Activated CD4-positive, alpha-beta T cell treated with anti-CD3 and anti-CD28 coated beads, Interleukin-2, amount 10 ng/mL, durations not matched to agents 24 days and 14 days (primary cell): ENCODE data around the gene RAI14. TPM values are rescaled to one million over a fixed set of nuclear protein-coding genes. Genes with fewer than 3 reads are reported as not detected.

Experiments
- DNase-seq: peaks from one replicate; pipeline ENCODE4 v3.0.0; 2022
- H3K27ac Mint-ChIP-seq: one replicate; pipeline ENCODE4 v1.8.0; 2022; ENCODE audit warnings: mild to moderate bottlenecking, mixed read lengths
- H3K27me3 Mint-ChIP-seq: one replicate; pipeline ENCODE4 v1.8.0; 2022; ENCODE audit warnings: mixed read lengths
- H3K36me3 Mint-ChIP-seq: one replicate; pipeline ENCODE4 v1.8.0; 2022; ENCODE audit warnings: low read depth, mild to moderate bottlenecking, mixed read lengths
- H3K4me1 Mint-ChIP-seq: one replicate; pipeline ENCODE4 v1.8.0; 2021; ENCODE audit warnings: mixed read lengths
- H3K4me3 Mint-ChIP-seq: one replicate; pipeline ENCODE4 v1.8.0; 2022; ENCODE audit warnings: mild to moderate bottlenecking, moderate library complexity, mixed read lengths
- H3K9me3 Mint-ChIP-seq: one replicate; pipeline ENCODE4 v1.8.0; 2021; ENCODE audit warnings: mixed read lengths
- intact Hi-C: fragments of 100-400 bp; cut with micrococcal nuclease; formaldehyde crosslinking; loops from one replicate; pipeline ENCODE4 v1.15.1; 2023
- total RNA-seq: library from RNA; stranded (reverse); gene quantifications from 2 replicates; pipeline ENCODE4 v1.2.3, GENCODE V29; 2022

RAI14 gene
- total RNA-seq, 1 donor from 2014 or later: 5.1 TPM

DNA sequence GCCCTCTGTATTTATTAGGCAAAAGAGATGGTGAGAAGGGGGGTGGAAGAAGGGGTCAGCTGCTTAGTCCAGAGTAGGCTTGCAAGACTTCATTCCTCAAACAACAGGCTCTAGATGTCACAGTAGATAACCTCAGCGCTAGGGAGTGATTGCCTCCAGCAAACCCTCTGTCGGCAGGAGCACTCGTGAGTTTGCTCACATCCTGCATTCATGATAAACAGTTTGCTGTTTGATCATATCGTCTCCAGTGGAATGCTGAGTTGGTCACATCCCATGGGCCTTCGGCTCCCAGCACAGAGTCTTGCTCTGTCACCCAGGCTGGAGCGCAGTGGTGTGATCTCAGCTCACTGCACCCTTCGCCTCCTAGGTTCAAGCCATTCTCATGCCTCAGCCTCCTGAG, 186.4 kb downstream of the RAI14 start:
- H3K36me3 Mint-ChIP-seq: no peaks in the 10 kb centered on the region
- H3K4me1 Mint-ChIP-seq: peaks cover 12% of the 10 kb centered on the region
- DNase-seq: no peak
- H3K4me3 Mint-ChIP-seq: no peak overlapping the region
- H3K27ac Mint-ChIP-seq: no peak overlapping the region
- H3K9me3 Mint-ChIP-seq: peaks cover 3% of the 10 kb centered on the region
- intact Hi-C loops: no loop called here
- H3K27me3 Mint-ChIP-seq: peaks cover 6% of the 10 kb centered on the region

GRCh38 chr5:34843497-34843896, 187.4 kb downstream of the RAI14 start:
- peaks cover 7% of the 10 kb centered on the region for H3K4me1 Mint-ChIP-seq
- H3K27me3 Mint-ChIP-seq: peaks cover 8% of the 10 kb centered on the region
- H3K9me3 Mint-ChIP-seq: no peaks in the 10 kb centered on the region
- H3K4me3 Mint-ChIP-seq: no peak overlapping the region
- DNase-seq: no peak
- intact Hi-C loops: no loop called here
- H3K36me3 Mint-ChIP-seq: no peaks in the 10 kb centered on the region
- H3K27ac Mint-ChIP-seq: no peak overlapping the region

- no peak overlapping the region for H3K27ac Mint-ChIP-seq
- H3K36me3 Mint-ChIP-seq: no peaks in the 10 kb centered on the region
- no peak for DNase-seq
- H3K27me3 Mint-ChIP-seq: peaks cover 9% of the 10 kb centered on the region
- no peaks in the 10 kb centered on the region for H3K9me3 Mint-ChIP-seq
- intact Hi-C loops: no loop called here
- peaks cover 4% of the 10 kb centered on the region for H3K4me1 Mint-ChIP-seq
- H3K4me3 Mint-ChIP-seq: no peak overlapping the region
Measured at GRCh38 chr5:34844106-34844505, 188.0 kb downstream of the RAI14 start.

DNA sequence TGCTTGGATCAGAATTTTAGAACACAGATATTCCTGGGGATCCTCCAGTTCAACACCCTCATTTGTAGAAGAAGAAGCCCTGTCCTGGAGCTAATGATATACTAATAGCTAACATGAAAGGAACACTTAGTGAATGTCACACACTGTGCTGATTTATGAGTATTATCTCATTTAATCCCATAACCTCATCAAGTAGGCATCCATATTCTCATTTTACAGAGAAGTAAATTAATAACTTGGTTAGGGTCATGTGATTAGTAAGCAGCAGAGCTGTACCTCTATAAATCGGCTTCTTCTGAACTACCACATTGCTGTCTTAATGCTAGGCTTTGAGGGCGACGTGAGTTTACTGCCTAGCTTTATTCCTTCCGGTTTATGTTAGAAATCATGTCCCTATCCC, 188.9 kb downstream of the RAI14 start:
- intact Hi-C loops: no loop called here
- H3K27ac Mint-ChIP-seq: no peak overlapping the region
- H3K27me3 Mint-ChIP-seq: peaks cover 10% of the 10 kb centered on the region
- no peaks in the 10 kb centered on the region for H3K9me3 Mint-ChIP-seq
- DNase-seq: no peak
- no peaks in the 10 kb centered on the region for H3K4me1 Mint-ChIP-seq
- H3K4me3 Mint-ChIP-seq: no peak overlapping the region
- H3K36me3 Mint-ChIP-seq: no peaks in the 10 kb centered on the region

DNA sequence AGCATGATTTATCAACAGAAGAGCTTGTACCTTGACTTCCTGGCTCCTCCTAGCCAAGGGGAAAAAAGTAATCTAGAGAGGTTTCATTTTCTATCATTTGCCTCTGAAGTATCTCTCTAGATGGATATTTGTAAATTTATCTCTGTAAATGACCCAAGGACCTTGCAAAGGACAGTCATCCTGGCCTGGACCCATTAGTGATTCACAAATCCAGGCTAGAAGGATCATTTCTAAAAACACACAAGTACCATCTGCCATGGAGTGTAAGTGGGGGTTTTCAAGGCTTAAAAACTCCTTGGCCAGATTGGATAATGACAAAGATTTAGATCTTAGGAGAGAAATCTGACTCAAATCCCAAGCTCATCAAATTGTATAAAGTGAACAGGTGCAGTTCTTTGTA, 190.9 kb downstream of the RAI14 start:
- DNase-seq: no peak
- Mint-ChIP-seq H3K4me1 (no peaks in the 10 kb centered on the region), H3K4me3 (no peak overlapping the region), H3K27me3 (peaks cover 6% of the 10 kb centered on the region), H3K36me3 (no peaks in the 10 kb centered on the region), H3K9me3 (no peaks in the 10 kb centered on the region), H3K27ac (no peak overlapping the region)
- intact Hi-C loops: no loop called here

DNA sequence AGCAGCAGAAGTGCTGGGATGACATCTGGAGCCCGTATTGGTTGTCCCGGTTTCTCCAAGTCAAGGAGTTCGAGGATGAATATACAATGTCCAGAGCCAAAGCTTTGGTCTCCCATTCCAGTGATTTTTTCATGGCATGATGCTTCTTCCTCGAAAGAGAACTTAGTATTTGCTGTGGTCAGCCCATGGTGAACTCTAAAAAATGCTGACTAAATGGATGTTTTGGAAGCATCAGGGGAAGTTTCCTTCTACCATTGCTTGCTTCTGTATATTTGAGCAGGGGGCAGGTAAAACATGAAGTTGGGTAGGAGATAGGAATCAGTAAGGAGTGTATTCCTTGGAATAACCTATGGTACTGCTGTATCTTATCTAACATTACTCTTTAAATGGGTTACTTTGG, 191.4 kb downstream of the RAI14 start:
- Mint-ChIP-seq H3K27ac (no peak overlapping the region), H3K4me1 (no peaks in the 10 kb centered on the region), H3K27me3 (peaks cover 6% of the 10 kb centered on the region), H3K36me3 (no peaks in the 10 kb centered on the region), H3K4me3 (no peak overlapping the region), H3K9me3 (no peaks in the 10 kb centered on the region)
- no peak for DNase-seq
- intact Hi-C loops: no loop called here

DNA sequence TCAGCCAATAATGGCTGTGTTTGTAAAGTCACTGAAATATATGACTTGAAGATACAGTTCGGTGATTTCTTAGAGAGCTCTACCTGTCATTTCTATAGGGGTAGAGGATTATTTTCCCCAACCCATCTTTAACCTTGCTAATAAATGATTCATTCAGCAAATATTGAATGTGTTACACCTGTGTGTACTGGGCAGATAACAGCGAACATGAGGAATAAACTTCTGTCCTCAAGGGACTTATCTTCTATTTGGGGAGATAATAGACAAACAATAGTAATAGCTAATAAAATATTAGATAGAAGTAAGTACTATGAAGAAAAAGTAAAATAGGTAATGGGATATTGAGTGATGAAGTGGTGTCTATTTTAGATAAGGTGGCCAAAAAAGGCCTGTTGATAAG, 192.1 kb downstream of the RAI14 start:
- Mint-ChIP-seq H3K27ac (no peak overlapping the region), H3K27me3 (peaks cover 6% of the 10 kb centered on the region)

DNA sequence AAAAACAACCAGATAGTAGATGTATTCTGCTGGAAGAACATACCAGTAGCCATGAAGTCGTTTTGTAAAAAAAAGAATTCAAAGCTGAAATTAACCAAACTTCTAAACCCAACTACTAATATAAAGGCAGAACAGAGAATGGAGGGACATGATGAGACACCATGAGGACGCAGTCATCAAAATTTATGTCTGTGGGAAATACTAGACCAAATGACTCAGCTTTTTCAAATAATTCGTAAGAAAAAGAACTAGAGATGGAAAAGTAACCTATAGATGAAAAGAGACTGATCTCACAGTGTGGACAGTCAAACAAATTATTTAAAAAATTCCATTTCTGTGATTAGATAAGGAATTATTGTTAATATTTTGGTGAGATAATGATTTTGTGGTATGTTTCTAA, 193.1 kb downstream of the RAI14 start:
- no peak overlapping the region for H3K4me3 Mint-ChIP-seq
- H3K27ac Mint-ChIP-seq: no peak overlapping the region
- H3K27me3 Mint-ChIP-seq: peaks cover 6% of the 10 kb centered on the region
- no peaks in the 10 kb centered on the region for H3K9me3 Mint-ChIP-seq
- no peak for DNase-seq
- intact Hi-C loops: no loop called here
- H3K4me1 Mint-ChIP-seq: no peaks in the 10 kb centered on the region
- H3K36me3 Mint-ChIP-seq: no peaks in the 10 kb centered on the region

More for the DNA sequence above, 192.1 kb downstream of the RAI14 start:
- no peaks in the 10 kb centered on the region for H3K9me3 Mint-ChIP-seq
- H3K36me3 Mint-ChIP-seq: no peaks in the 10 kb centered on the region
- H3K4me1 Mint-ChIP-seq: no peaks in the 10 kb centered on the region
- intact Hi-C loops: no loop called here
- DNase-seq: no peak
- no peak overlapping the region for H3K4me3 Mint-ChIP-seq

GRCh38 chr5:34854459-34855174, 198.5 kb downstream of the RAI14 start:
- no peak for DNase-seq
- Mint-ChIP-seq H3K27me3 (peaks cover 8% of the 10 kb centered on the region), H3K27ac (no peak overlapping the region), H3K4me3 (no peak overlapping the region), H3K9me3 (no peaks in the 10 kb centered on the region), H3K4me1 (no peaks in the 10 kb centered on the region), H3K36me3 (no peaks in the 10 kb centered on the region)
- intact Hi-C loops: no loop called here

DNA sequence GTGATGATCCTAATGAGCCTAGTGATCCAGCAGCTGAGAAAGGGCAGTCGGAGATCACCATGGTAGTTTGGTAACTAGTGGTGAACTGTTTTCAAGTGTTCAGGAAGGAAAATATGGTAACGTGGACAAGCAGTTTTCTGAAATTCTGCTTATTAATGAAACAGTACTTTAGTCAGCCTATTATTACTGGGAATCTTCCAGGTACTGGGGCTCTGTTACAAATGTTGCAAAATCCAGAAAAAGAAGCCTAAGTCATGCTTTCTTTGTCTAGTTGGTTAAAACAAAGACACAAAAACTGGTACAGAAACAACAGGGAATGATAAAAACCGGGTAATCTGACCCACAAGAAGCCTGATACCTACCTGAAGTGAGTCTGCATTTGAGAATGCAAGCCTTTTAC, 201.0 kb downstream of the RAI14 start:
- H3K9me3 Mint-ChIP-seq: no peaks in the 10 kb centered on the region
- no peaks in the 10 kb centered on the region for H3K36me3 Mint-ChIP-seq

DNA sequence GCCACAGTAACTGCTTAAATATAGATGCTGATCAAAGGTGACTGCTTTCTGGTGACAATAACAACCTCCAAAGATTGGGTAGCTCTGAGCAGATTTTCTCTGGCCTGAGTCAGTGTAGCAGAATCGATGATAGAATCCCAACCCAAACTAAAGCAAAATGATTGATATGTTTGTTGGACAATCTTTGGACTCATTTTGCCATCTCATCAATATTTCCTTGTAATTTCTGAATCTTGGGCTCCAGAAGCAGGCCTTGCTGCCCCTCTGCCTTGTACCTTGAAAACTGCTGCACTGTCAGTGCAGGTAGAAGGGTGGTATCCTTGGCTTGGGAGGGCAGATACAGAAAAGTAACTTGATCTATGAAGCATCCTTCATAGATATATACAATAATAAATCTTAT, 201.8 kb downstream of the RAI14 start:
- Mint-ChIP-seq H3K36me3 (no peaks in the 10 kb centered on the region), H3K27ac (no peak overlapping the region), H3K4me3 (no peak overlapping the region), H3K27me3 (peaks cover 6% of the 10 kb centered on the region), H3K4me1 (no peaks in the 10 kb centered on the region), H3K9me3 (no peaks in the 10 kb centered on the region)
- intact Hi-C loops: no loop called here
- DNase-seq: no peak

More for the DNA sequence above, 201.0 kb downstream of the RAI14 start:
- intact Hi-C loops: no loop called here
- H3K27ac Mint-ChIP-seq: no peak overlapping the region
- no peak overlapping the region for H3K4me3 Mint-ChIP-seq
- H3K4me1 Mint-ChIP-seq: no peaks in the 10 kb centered on the region
- peaks cover 6% of the 10 kb centered on the region for H3K27me3 Mint-ChIP-seq
- DNase-seq: no peak

DNA sequence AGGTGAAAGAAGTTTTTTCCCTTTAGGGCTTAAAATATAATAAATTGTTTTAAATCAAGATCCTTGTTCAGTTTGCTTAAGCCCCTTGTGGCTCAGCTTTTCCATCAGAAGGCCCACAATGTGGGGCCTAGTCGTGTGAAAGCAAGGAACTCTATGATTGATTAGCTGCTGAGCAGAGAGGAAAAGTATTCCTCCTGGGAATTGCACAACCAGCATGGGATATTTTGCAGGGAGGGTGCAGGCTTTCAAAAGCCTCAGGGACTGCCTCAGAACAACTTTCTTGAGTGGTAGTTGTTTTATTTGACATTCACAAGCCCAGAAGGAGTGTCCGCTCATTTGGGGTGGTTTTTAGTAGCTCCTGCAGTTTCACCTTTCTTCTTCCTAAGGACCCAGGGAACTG, 202.7 kb downstream of the RAI14 start:
- Mint-ChIP-seq H3K9me3 (no peaks in the 10 kb centered on the region), H3K36me3 (no peaks in the 10 kb centered on the region), H3K4me1 (no peaks in the 10 kb centered on the region), H3K27ac (no peak overlapping the region), H3K27me3 (peaks cover 6% of the 10 kb centered on the region), H3K4me3 (no peak overlapping the region)
- no peak for DNase-seq
- intact Hi-C loops: no loop called here

DNA sequence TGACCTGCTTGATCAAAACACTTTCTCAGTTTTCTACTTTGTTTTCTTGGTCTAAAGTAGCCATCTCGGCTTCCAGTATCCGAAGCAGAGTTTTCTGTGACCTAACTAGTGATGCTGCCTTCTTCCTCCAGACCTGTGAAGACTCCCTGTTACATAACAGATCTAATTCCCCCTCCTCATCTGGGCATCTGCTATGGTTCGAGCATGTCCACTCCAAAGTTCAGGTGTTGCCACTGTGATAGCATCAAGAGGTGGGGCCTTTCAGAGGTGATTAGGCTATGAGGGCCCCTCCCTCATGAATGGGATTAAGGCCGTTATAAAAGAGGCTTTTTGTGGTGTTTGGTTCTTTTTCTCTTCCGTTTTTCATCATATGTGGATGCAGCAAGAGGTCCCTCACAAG, 203.1 kb downstream of the RAI14 start:
- intact Hi-C loops: no loop called here
- Mint-ChIP-seq H3K27ac (no peak overlapping the region), H3K4me1 (no peaks in the 10 kb centered on the region), H3K9me3 (no peaks in the 10 kb centered on the region), H3K36me3 (no peaks in the 10 kb centered on the region), H3K4me3 (no peak overlapping the region), H3K27me3 (peaks cover 6% of the 10 kb centered on the region)
- no peak for DNase-seq

DNA sequence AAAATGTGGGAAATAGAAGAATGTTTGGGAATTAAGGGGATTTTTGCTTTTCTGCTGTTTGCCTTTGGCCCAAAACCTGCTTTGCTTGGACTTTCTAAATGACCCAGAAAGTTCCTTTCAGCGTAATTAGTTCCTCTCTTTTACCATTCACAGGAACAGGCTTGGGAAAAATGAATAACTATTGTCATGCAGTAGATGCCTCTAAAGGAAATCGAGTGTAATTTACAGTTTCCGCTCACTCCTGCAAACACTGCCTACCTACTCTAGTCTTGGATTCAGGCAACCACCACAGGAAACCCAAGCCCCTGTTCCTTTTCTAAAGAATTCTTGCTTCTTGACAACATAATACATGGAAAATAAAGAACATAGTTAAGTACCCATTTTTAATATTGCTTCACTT, 207.8 kb downstream of the RAI14 start:
- intact Hi-C loops: no loop called here
- Mint-ChIP-seq H3K4me3 (no peak overlapping the region), H3K9me3 (no peaks in the 10 kb centered on the region), H3K27me3 (no peaks in the 10 kb centered on the region), H3K36me3 (no peaks in the 10 kb centered on the region), H3K27ac (no peak overlapping the region), H3K4me1 (no peaks in the 10 kb centered on the region)
- no peak for DNase-seq

- intact Hi-C loops: no loop called here
- Mint-ChIP-seq H3K9me3 (no peaks in the 10 kb centered on the region), H3K27me3 (no peaks in the 10 kb centered on the region), H3K4me1 (no peaks in the 10 kb centered on the region), H3K4me3 (no peak overlapping the region), H3K36me3 (no peaks in the 10 kb centered on the region), H3K27ac (no peak overlapping the region)
- no peak for DNase-seq
Measured at GRCh38 chr5:34865091-34865490, 209.0 kb downstream of the RAI14 start.
